Body of pancreas (tissue), 4 donors: ENCODE data around the gene IL2RA. TPM values are rescaled to one million over a fixed set of nuclear protein-coding genes. Genes with fewer than 3 reads are reported as not detected.
"Not testable (repeated sequence)": the region's sequence is repeated elsewhere in the genome, so short reads cannot be mapped to it uniquely, and the experiment has no call there.

Source experiments
- ATAC-seq: fragments of 150-250 bp; one replicate; pipeline ENCODE4 v1.9.1; 2016
- DNase-seq, 4 donors: peaks; one replicate each; pipeline ENCODE4 v3.0.0-alpha.2; 2019
- H3K27ac ChIP-seq, 4 donors: fragments of 200-600 bp; sonication (generic); 1 replicate in 3 of 4; 2 replicates in 1 of 4; pipeline versions ENCODE4 v1.5.1 to v1.6.1; 2016 to 2019; ENCODE audit warnings: mild to moderate bottlenecking in 1 of 4, mixed read lengths in 1 of 4, moderate library complexity in 1 of 4
- H3K27me3 ChIP-seq, 2 donors: fragments of 200-600 bp; sonication (generic); one replicate each; pipeline ENCODE4 v1.6.0; 2016; ENCODE audit warnings: mild to moderate bottlenecking in 1 of 2
- H3K36me3 ChIP-seq, 2 donors: fragments of 200-600 bp; sonication (generic); replicated peaks in 1 of 2; 2 replicates each; pipeline ENCODE4 v1.5.1; 2016; ENCODE audit warnings: low read depth in 2 of 2; ENCODE audit not compliant: insufficient read depth in 1 of 2
- H3K4me1 ChIP-seq: fragments of 200-600 bp; sonication (generic); one replicate; pipeline ENCODE4 v1.6.0; 2016
- H3K4me3 ChIP-seq, 2 donors: fragments of 200-600 bp; sonication (generic); 1 replicate in 1 of 2; 2 replicates in 1 of 2; pipeline ENCODE4 v1.5.1; 2016 to 2019
- H3K9me3 ChIP-seq, 3 donors: fragments of 200-600 bp; sonication (generic); 1 replicate in 2 of 3; 2 replicates in 1 of 3; pipeline ENCODE4 v1.5.1; 2016
- CTCF ChIP-seq, 7 experiments: fragments of 450-650 bp in 4 of 7; fragments of 200-600 bp in 3 of 7; sonication (generic) in 3 of 7; IDR thresholded peaks; one replicate each; pipeline ENCODE4 v1.5.1; 2016 to 2019; ENCODE audit warnings: antibody characterized with exemption in 7 of 7
- POLR2A ChIP-seq, 3 donors: fragments of 450-650 bp; IDR thresholded peaks; one replicate each; pipeline ENCODE4 v1.6.1; 2016; ENCODE audit warnings: antibody characterized with exemption in 3 of 3, mild to moderate bottlenecking in 2 of 3
- WGBS, 2 donors: methylation state at CpG; one replicate each; pipeline ENCODE4 v1.1.5; 2017; 5-methylcytosine and 5-hydroxymethylcytosine counted together
- intact Hi-C: fragments of 100-400 bp; cut with DNase I; formaldehyde crosslinking; loops from one replicate; pipeline ENCODE4 v1.15.1; 2023
- total RNA-seq, 2 donors: library from RNA; depleted of rRNA; stranded (reverse); fragments of >200 nt; gene quantifications; one replicate each; pipeline ENCODE4 v1.1.0, GENCODE V29; 2016

IL2RA gene
- total RNA-seq, 2 donors from 2014 or later: 0.52 to 0.99 TPM

GRCh38 chr10:6044060-6044459 lies 18.1 kb downstream of the IL2RA start:
- no peak for TF ChIP-seq POLR2A (IDR thresholded peaks at IDR 0.05)
- TF ChIP-seq CTCF (IDR thresholded peaks at IDR 0.05): no peak
- Histone ChIP-seq H3K36me3 (no peaks in the 10 kb centered on the region), H3K9me3 (no peaks in the 10 kb centered on the region), H3K27me3 (no peaks in the 10 kb centered on the region), H3K4me3 (no peak overlapping the region), H3K27ac (no peak overlapping the region), H3K4me1 (no peaks in the 10 kb centered on the region)
- intact Hi-C loops: no loop called here
- ATAC-seq: no peak
- 70 to 71% methylated on average over 7 of the region's 7 CpGs for WGBS, 2 donors
- no peak for DNase-seq

GRCh38 chr10:6043377-6043776 lies 18.8 kb downstream of the IL2RA start:
- ATAC-seq, H3K36me3 ChIP-seq, H3K9me3 ChIP-seq, DNase-seq, H3K27ac ChIP-seq, H3K4me1 ChIP-seq, H3K4me3 ChIP-seq, H3K27me3 ChIP-seq, intact Hi-C loops: not testable (repeated sequence)
- 74 to 87% methylated on average over 6 of the region's 6 CpGs for WGBS, 2 donors

- Histone ChIP-seq H3K27me3 (no peaks in the 10 kb centered on the region), H3K36me3 (no peaks in the 10 kb centered on the region), H3K27ac (no peak overlapping the region), H3K4me1 (no peaks in the 10 kb centered on the region), H3K4me3 (no peak overlapping the region), H3K9me3 (no peaks in the 10 kb centered on the region)
- ATAC-seq: no peak
- intact Hi-C loops: no loop called here
- 79 to 81% methylated on average over 5 of the region's 5 CpGs for WGBS, 2 donors
- DNase-seq: no peak
- no peak for TF ChIP-seq CTCF (IDR thresholded peaks at IDR 0.05)
- no peak for TF ChIP-seq POLR2A (IDR thresholded peaks at IDR 0.05)
Observed at GRCh38 chr10:6040205-6040604, 22.0 kb downstream of the IL2RA start.

GRCh38 chr10:6039711-6040110 lies 22.5 kb downstream of the IL2RA start:
- no peak overlapping the region for H3K4me3 ChIP-seq
- 80% methylated on average over 4 of the region's 4 CpGs for WGBS, 2 donors

GRCh38 chr10:6038071-6038631 lies 24.0 kb downstream of the IL2RA start:
- H3K4me3 ChIP-seq: no peak overlapping the region
- 80 to 86% methylated on average over 2 of the region's 2 CpGs for WGBS, 2 donors
- no peak for DNase-seq
- TF ChIP-seq POLR2A (IDR thresholded peaks at IDR 0.05) (no peak), CTCF (IDR thresholded peaks at IDR 0.05) (no peak)
- ATAC-seq: no peak
- H3K27me3 ChIP-seq: no peaks in the 10 kb centered on the region
- intact Hi-C loops: no loop called here
- no peaks in the 10 kb centered on the region for H3K36me3 ChIP-seq
- H3K27ac ChIP-seq: no peak overlapping the region
- no peaks in the 10 kb centered on the region for H3K9me3 ChIP-seq
- no peaks in the 10 kb centered on the region for H3K4me1 ChIP-seq

More at GRCh38 chr10:6039711-6040110, 22.5 kb downstream of the IL2RA start:
- Histone ChIP-seq H3K4me1 (no peaks in the 10 kb centered on the region), H3K27ac (no peak overlapping the region), H3K36me3 (no peaks in the 10 kb centered on the region), H3K9me3 (no peaks in the 10 kb centered on the region), H3K27me3 (no peaks in the 10 kb centered on the region)
- intact Hi-C loops: no loop called here
- ATAC-seq (no peak), DNase-seq (no peak)
- TF ChIP-seq POLR2A (IDR thresholded peaks at IDR 0.05): no peak
- TF ChIP-seq CTCF (IDR thresholded peaks at IDR 0.05): no peak
